B cell (primary cell): ENCODE data around the gene MLXIP. TPM values are rescaled to one million over a fixed set of nuclear protein-coding genes. Genes with fewer than 3 reads are reported as not detected.

ENCODE experiments used
- ATAC-seq: fragments of 200-7000 bp; cut with Tn5 transposase; one replicate; pipeline ENCODE4 v1.10.0; 2021; ENCODE audit warnings: low read depth, mild to moderate bottlenecking, moderate number of reproducible peaks, moderate library complexity
- CTCF ChIA-PET: fragments of 350-600 bp; sonication (Branson Sonifier 250); formaldehyde crosslinking; loops from one replicate; lab custom pipeline; 2021; ENCODE audit warnings: antibody characterized with exemption, inconsistent platforms; lab: Charles Lee
- POLR2A ChIA-PET: fragments of 350-600 bp; sonication (Branson Sonifier 250); formaldehyde crosslinking; loops from one replicate; lab custom pipeline; 2021; ENCODE audit warnings: antibody characterized with exemption; lab: Charles Lee
- DNase-seq: peaks from one replicate; pipeline ENCODE4 v3.0.0; 2013
- H2AFZ ChIP-seq: 2 replicates; pipeline ENCODE4 v1.6.1; 2012; ENCODE audit warnings: mild to moderate bottlenecking, low read depth, low read length; ENCODE audit not compliant: insufficient read depth, poor library complexity, severe bottlenecking
- H3K27ac ChIP-seq, 2 donors: 1 replicate in 1 of 2; 2 replicates in 1 of 2; pipeline ENCODE4 v1.5.1; 2012 to 2013; ENCODE audit warnings: low read length in 2 of 2, mild to moderate bottlenecking in 2 of 2, moderate library complexity in 1 of 2
- H3K27me3 ChIP-seq, 4 experiments: fragments of 200-600 bp in 1 of 4; sonication (generic) in 1 of 4; replicated peaks in 1 of 4; 1 replicate in 2 of 4; 2 replicates in 2 of 4; pipeline versions ENCODE4 v1.6.1 to v1.7.0; 2013 to 2016; ENCODE audit warnings: low read length in 3 of 4, mild to moderate bottlenecking in 2 of 4, mixed read lengths in 1 of 4, moderate library complexity in 1 of 4; ENCODE audit not compliant: insufficient read depth in 4 of 4, control insufficient read depth in 3 of 4; ENCODE audit errors: control extremely low read depth in 1 of 4
- H3K36me3 ChIP-seq, 2 experiments: replicated peaks in 1 of 2; 1 replicate in 1 of 2; 2 replicates in 1 of 2; pipeline versions ENCODE4 v1.6.1 to v1.7.1; 2013; ENCODE audit warnings: low read length in 1 of 2; ENCODE audit not compliant: insufficient read depth in 2 of 2, control insufficient read depth in 1 of 2; ENCODE audit errors: control extremely low read depth in 1 of 2, extremely low read depth in 1 of 2
- H3K4me1 ChIP-seq, 2 donors: fragments of 200-600 bp in 1 of 2; sonication (generic) in 1 of 2; 1 replicate in 1 of 2; 2 replicates in 1 of 2; pipeline versions ENCODE4 v1.5.1 to v1.6.1; 2013 to 2017; ENCODE audit warnings: low read length in 2 of 2; ENCODE audit not compliant: control insufficient read depth in 2 of 2, insufficient read depth in 2 of 2
- H3K4me2 ChIP-seq: replicated peaks from 2 replicates; pipeline ENCODE3; 2012; ENCODE audit warnings: mild to moderate bottlenecking, low read depth, low read length; ENCODE audit not compliant: poor library complexity, severe bottlenecking
- H3K4me3 ChIP-seq, 5 experiments: fragments of 200-600 bp in 1 of 5; sonication (generic) in 1 of 5; 1 replicate in 3 of 5; 2 replicates in 2 of 5; pipeline versions ENCODE4 v1.5.1 to v1.7.0; 2011 to 2016; ENCODE audit warnings: low read length in 4 of 5, mild to moderate bottlenecking in 4 of 5, low read depth in 2 of 5, control low read depth in 1 of 5, moderate library complexity in 1 of 5; ENCODE audit not compliant: insufficient read depth in 1 of 5; ENCODE audit errors: control extremely low read depth in 1 of 5, extremely low read depth in 1 of 5
- H3K79me2 ChIP-seq: fragments of 200-600 bp; sonication (generic); one replicate; pipeline ENCODE4 v1.6.0; 2016; ENCODE audit warnings: low read length; ENCODE audit not compliant: control insufficient read depth, insufficient read depth
- H3K9ac ChIP-seq: fragments of 200-600 bp; sonication (generic); 2 replicates; pipeline ENCODE4 v1.6.1; 2017; ENCODE audit warnings: mild to moderate bottlenecking, low read length, moderate library complexity
- H3K9me3 ChIP-seq, 3 donors: one replicate each; pipeline versions ENCODE4 v1.6.1 to v1.7.1; 2013; ENCODE audit warnings: low read length in 2 of 3; ENCODE audit not compliant: control insufficient read depth in 2 of 3, insufficient read depth in 1 of 3; ENCODE audit errors: control extremely low read depth in 1 of 3
- H4K20me1 ChIP-seq: 2 replicates; pipeline ENCODE4 v1.6.0; 2012; ENCODE audit warnings: mild to moderate bottlenecking, low read length; ENCODE audit not compliant: insufficient read depth, control insufficient read depth, poor library complexity, severe bottlenecking
- H3K27ac Mint-ChIP-seq: one replicate; pipeline ENCODE4 v1.8.0; 2021; ENCODE audit warnings: mixed read lengths
- H3K27me3 Mint-ChIP-seq: one replicate; pipeline ENCODE4 v1.8.0; 2021; ENCODE audit warnings: mixed read lengths
- H3K4me1 Mint-ChIP-seq: one replicate; pipeline ENCODE4 v1.8.0; 2021; ENCODE audit warnings: mixed read lengths
- H3K4me3 Mint-ChIP-seq: one replicate; pipeline ENCODE4 v1.8.0; 2021; ENCODE audit warnings: mixed read lengths
- H3K9me3 Mint-ChIP-seq: one replicate; pipeline ENCODE4 v1.8.0; 2022; ENCODE audit warnings: mixed read lengths; ENCODE audit not compliant: insufficient read depth
- EZH2 ChIP-seq: IDR thresholded peaks from 2 replicates; pipeline ENCODE4 v1.6.1; 2012; ENCODE audit warnings: borderline replicate concordance, low read depth, mild to moderate bottlenecking, moderate library complexity, low read length; ENCODE audit not compliant: insufficient read depth, poor library complexity, severe bottlenecking
- WGBS: methylation state at CpG from one replicate; pipeline ENCODE4 v1.1.5; 2013; ENCODE audit warnings: missing lambda C conversion rate; ENCODE audit not compliant: insufficient coverage; 5-methylcytosine and 5-hydroxymethylcytosine counted together
- intact Hi-C: fragments of 100-400 bp; cut with micrococcal nuclease; formaldehyde crosslinking; loops from one replicate; pipeline ENCODE4 v1.10.0; 2022
- polyA plus RNA-seq: library from polyadenylated mRNA; depleted of rRNA; stranded (reverse); fragments of >200 nt; gene quantifications from 2 replicates; pipeline ENCODE4 v1.2.3, GENCODE V29; 2012
- total RNA-seq, 2 donors: library from RNA; stranded (reverse); fragments of 120-200 nt in 1 of 2; gene quantifications; 1 replicate in 1 of 2; 2 replicates in 1 of 2; pipeline versions ENCODE4 v1.2.3 to v1.2.4, GENCODE V29; 2013 to 2022
- TF ChIP-seq, protein P1 (sequence below): fragments of 200-600 bp; IDR thresholded peaks from one replicate; pipeline ENCODE4 v1.8.0; 2022; ENCODE audit warnings: antibody characterized with exemption, mild to moderate bottlenecking

MLXIP gene
- total and polyA plus RNA-seq, 2 donors (not counting 1 experiment from before 2014, with no cell fraction given) = 28.1 to 91.2 TPM

DNA sequence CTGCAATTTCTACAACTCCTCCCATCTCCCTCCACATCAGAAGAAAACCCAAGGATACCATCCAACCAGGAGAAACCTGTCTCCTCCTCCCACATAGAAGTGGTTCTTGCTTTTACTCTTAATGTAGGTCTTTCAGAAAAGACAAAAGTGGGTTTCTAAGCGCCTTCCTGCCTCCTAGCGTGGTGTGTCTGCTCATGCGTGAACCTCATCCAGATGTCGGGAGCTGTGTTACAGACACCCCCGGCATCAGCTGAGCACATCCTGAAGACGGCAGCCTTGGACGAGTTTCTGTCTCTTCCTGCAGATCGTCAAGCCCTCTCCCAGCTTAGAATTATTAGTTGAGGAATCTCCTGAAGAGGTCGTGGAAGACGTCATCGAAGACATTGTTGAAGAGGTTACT is 113.9 kb downstream of the MLXIP start:
- no peak overlapping the region for H3K9ac ChIP-seq
- intact Hi-C loops = no loop called here
- H3K4me3 Mint-ChIP-seq = no peak overlapping the region
- H3K79me2 ChIP-seq = no peaks in the 10 kb centered on the region
- POLR2A ChIA-PET = no interaction called here
- CTCF ChIA-PET = interaction anchor here (0.8 kb wide), 1 partner anchor 69 kb away, joined by 3 read pairs; no protein-coding TSS in a partner anchor
- no peaks in the 10 kb centered on the region for H4K20me1 ChIP-seq
- H3K27ac Mint-ChIP-seq = no peak overlapping the region
- 85% methylated on average over 10 of the region's 11 CpGs for WGBS
- peaks cover 2% of the 10 kb centered on the region for H3K4me1 Mint-ChIP-seq
- H2AFZ ChIP-seq = no peak overlapping the region
- no peak for ATAC-seq
- no peak overlapping the region for H3K4me3 ChIP-seq
- H3K9me3 ChIP-seq = peaks cover 0 to 6% (median 0%) of the 10 kb centered on the region in 3 donors
- peaks cover 0 to 4% (median 0%) of the 10 kb centered on the region in 4 experiments for H3K27me3 ChIP-seq
- H3K4me1 ChIP-seq = no peaks in the 10 kb centered on the region
- no peak overlapping the region for H3K27ac ChIP-seq
- H3K27me3 Mint-ChIP-seq = peaks cover 21% of the 10 kb centered on the region
- no peaks in the 10 kb centered on the region for H3K9me3 Mint-ChIP-seq
- no peaks in the 10 kb centered on the region for H3K36me3 ChIP-seq
- no peak overlapping the region for H3K4me2 ChIP-seq
- TF ChIP-seq EZH2 = no peak
- DNase-seq = no peak

DNA sequence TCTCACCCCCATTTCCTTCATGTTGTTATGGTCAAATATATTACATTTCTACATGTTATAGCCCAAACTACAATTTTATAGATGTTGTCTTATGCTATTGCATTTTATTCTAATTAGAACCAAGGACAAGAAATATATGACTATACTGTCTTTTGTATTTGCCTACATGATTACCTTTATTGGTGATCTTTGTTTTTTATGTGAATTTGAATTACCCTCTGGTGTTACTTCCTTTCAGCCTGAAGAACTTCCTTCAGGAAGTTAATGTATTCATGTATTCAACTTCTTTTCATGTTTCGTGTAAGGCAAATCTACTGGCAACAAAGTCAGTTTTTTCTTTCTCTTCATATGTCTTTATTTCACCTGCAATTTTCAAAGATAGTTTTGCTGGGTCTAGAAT is 116.2 kb downstream of the MLXIP start:
- H3K27ac Mint-ChIP-seq = no peak overlapping the region
- CTCF ChIA-PET = interaction anchor here (0.9 to 2.1 kb wide), 2 partner anchors 276 to 278 kb away, joined by 3 to 7 read pairs; partner anchors contain the start of gene CFAP251
- intact Hi-C loops = no loop called here

More for the DNA sequence above, 116.2 kb downstream of the MLXIP start:
- no peaks in the 10 kb centered on the region for H4K20me1 ChIP-seq
- no peak overlapping the region for H3K4me3 Mint-ChIP-seq
- H3K27me3 ChIP-seq = peaks cover 0 to 6% (median 2%) of the 10 kb centered on the region in 4 experiments
- no peaks in the 10 kb centered on the region for H3K36me3 ChIP-seq
- TF ChIP-seq, protein P1, sequence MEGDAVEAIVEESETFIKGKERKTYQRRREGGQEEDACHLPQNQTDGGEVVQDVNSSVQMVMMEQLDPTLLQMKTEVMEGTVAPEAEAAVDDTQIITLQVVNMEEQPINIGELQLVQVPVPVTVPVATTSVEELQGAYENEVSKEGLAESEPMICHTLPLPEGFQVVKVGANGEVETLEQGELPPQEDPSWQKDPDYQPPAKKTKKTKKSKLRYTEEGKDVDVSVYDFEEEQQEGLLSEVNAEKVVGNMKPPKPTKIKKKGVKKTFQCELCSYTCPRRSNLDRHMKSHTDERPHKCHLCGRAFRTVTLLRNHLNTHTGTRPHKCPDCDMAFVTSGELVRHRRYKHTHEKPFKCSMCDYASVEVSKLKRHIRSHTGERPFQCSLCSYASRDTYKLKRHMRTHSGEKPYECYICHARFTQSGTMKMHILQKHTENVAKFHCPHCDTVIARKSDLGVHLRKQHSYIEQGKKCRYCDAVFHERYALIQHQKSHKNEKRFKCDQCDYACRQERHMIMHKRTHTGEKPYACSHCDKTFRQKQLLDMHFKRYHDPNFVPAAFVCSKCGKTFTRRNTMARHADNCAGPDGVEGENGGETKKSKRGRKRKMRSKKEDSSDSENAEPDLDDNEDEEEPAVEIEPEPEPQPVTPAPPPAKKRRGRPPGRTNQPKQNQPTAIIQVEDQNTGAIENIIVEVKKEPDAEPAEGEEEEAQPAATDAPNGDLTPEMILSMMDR = no peak
- TF ChIP-seq EZH2 = no peak
- no peak for ATAC-seq
- POLR2A ChIA-PET = no interaction called here
- no peaks in the 10 kb centered on the region for H3K4me1 ChIP-seq
- no peak overlapping the region for H3K9ac ChIP-seq
- peaks cover 2% of the 10 kb centered on the region for H3K4me1 Mint-ChIP-seq
- no peak overlapping the region for H3K4me2 ChIP-seq
- no peak overlapping the region for H3K4me3 ChIP-seq
- H3K27ac ChIP-seq = no peak overlapping the region
- H3K9me3 Mint-ChIP-seq = no peaks in the 10 kb centered on the region
- H2AFZ ChIP-seq = no peak overlapping the region
- DNase-seq = no peak
- WGBS = no CpG with 5 or more reads among the region's 1 CpG
- peaks cover 30% of the 10 kb centered on the region for H3K27me3 Mint-ChIP-seq
- no peaks in the 10 kb centered on the region for H3K79me2 ChIP-seq
- peaks cover 0 to 6% (median 0%) of the 10 kb centered on the region in 3 donors for H3K9me3 ChIP-seq
